Karpas-422 (cell line): ENCODE data around the gene PLIN3. TPM values are rescaled to one million over a fixed set of nuclear protein-coding genes. Genes with fewer than 3 reads are reported as not detected.

ENCODE experiments used
- DNase-seq: peaks from one replicate; pipeline ENCODE4 v3.0.0-alpha.2; 2015
- H2AFZ ChIP-seq: fragments of 200-600 bp; sonication (generic); 2 replicates; pipeline ENCODE4 v1.6.1; 2014; ENCODE audit warnings: antibody characterized with exemption, low read length, mixed read lengths
- H3K27ac ChIP-seq: fragments of 200-600 bp; sonication (generic); 2 replicates; pipeline ENCODE4 v1.5.1; 2014; ENCODE audit warnings: mild to moderate bottlenecking, low read length, moderate library complexity
- H3K27me3 ChIP-seq: fragments of 200-600 bp; sonication (generic); 2 replicates; pipeline ENCODE4 v1.6.1; 2014; ENCODE audit warnings: low read length, mixed read lengths
- H3K36me3 ChIP-seq: fragments of 200-600 bp; sonication (generic); 2 replicates; pipeline ENCODE4 v1.6.1; 2014; ENCODE audit warnings: low read length, mixed read lengths; ENCODE audit not compliant: insufficient read depth
- H3K4me1 ChIP-seq: fragments of 200-600 bp; sonication (generic); 2 replicates; pipeline ENCODE4 v1.6.1; 2014; ENCODE audit warnings: mild to moderate bottlenecking, low read length, mixed read lengths
- H3K4me2 ChIP-seq: fragments of 200-600 bp; sonication (generic); 2 replicates; pipeline ENCODE4 v1.6.1; 2014; ENCODE audit warnings: low read length, low read depth, mild to moderate bottlenecking; ENCODE audit not compliant: poor library complexity, severe bottlenecking
- H3K4me3 ChIP-seq: fragments of 200-600 bp; sonication (generic); 2 replicates; pipeline ENCODE4 v1.5.1; 2014; ENCODE audit warnings: mild to moderate bottlenecking, antibody characterized with exemption, low read length, mixed read lengths
- H3K79me2 ChIP-seq: fragments of 200-600 bp; sonication (generic); 2 replicates; pipeline ENCODE4 v1.6.1; 2014; ENCODE audit warnings: mild to moderate bottlenecking, low read length, mixed read lengths
- H3K9ac ChIP-seq: fragments of 200-600 bp; sonication (generic); 2 replicates; pipeline ENCODE4 v1.6.0; 2014; ENCODE audit warnings: low read length
- H3K9me2 ChIP-seq: fragments of 200-600 bp; sonication (generic), shearing (Covaris generic); replicated peaks from 2 replicates; pipeline ENCODE4 v1.6.0; 2014; ENCODE audit warnings: mild to moderate bottlenecking, low read length, moderate library complexity; ENCODE audit not compliant: insufficient read depth
- H3K9me3 ChIP-seq: fragments of 300-700, 200-600 bp; sonication (generic); 2 replicates; pipeline ENCODE4 v1.6.1; 2014; ENCODE audit warnings: low read length, mixed read lengths
- H4K20me1 ChIP-seq: fragments of 200-600 bp; sonication (generic); 2 replicates; pipeline ENCODE4 v1.6.1; 2014; ENCODE audit warnings: mild to moderate bottlenecking, antibody characterized with exemption, low read length, low read depth; ENCODE audit not compliant: insufficient read depth
- total RNA-seq: library from RNA; depleted of rRNA; stranded (reverse); fragments of >200 nt; shearing (Covaris generic); gene quantifications from 2 replicates; pipeline ENCODE4 v1.2.3, GENCODE V29; 2014; ENCODE audit warnings: low replicate concordance; rRNA removed

PLIN3 gene, protein sequence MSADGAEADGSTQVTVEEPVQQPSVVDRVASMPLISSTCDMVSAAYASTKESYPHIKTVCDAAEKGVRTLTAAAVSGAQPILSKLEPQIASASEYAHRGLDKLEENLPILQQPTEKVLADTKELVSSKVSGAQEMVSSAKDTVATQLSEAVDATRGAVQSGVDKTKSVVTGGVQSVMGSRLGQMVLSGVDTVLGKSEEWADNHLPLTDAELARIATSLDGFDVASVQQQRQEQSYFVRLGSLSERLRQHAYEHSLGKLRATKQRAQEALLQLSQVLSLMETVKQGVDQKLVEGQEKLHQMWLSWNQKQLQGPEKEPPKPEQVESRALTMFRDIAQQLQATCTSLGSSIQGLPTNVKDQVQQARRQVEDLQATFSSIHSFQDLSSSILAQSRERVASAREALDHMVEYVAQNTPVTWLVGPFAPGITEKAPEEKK
- total RNA-seq: 28.7 and 68.1 TPM in 2 replicates

- peak within 1 kb of the TSS; percentile 89 for H2AFZ ChIP-seq
- peaks cover 19% of the 10 kb centered on the region for H3K79me2 ChIP-seq
- H3K4me2 ChIP-seq: peak within 1 kb of the TSS; percentile 85
- H3K36me3 ChIP-seq: no peaks in the 10 kb centered on the region
- no peaks in the 10 kb centered on the region for H4K20me1 ChIP-seq
- no peaks in the 10 kb centered on the region for H3K9me2 ChIP-seq
- peak within 1 kb of the TSS; percentile 80 for H3K9ac ChIP-seq
- H3K9me3 ChIP-seq: no peaks in the 10 kb centered on the region
- peak; percentile 97 for DNase-seq
- peak within 1 kb of the TSS; percentile 84 for H3K4me3 ChIP-seq
- peaks cover 22% of the 10 kb centered on the region for H3K4me1 ChIP-seq
- H3K27me3 ChIP-seq: no peaks in the 10 kb centered on the region
- peak within 1 kb of the TSS; percentile 52 for H3K27ac ChIP-seq
Measured at GRCh38 chr19:4867534-4868285, at the start of gene PLIN3. Gene PLIN3, minus strand, starts transcription at chr19:4867667. Its CDS starts 6,273 bp downstream, at chr19:4861394.

- Histone ChIP-seq H3K36me3 (peaks cover 25% of the 10 kb centered on the region), H3K4me3 (no peak overlapping the region), H3K79me2 (peaks cover 67% of the 10 kb centered on the region), H3K4me2 (no peak overlapping the region), H3K9ac (no peak overlapping the region), H3K9me3 (no peaks in the 10 kb centered on the region), H3K27ac (no peak overlapping the region), H3K27me3 (no peaks in the 10 kb centered on the region), H2AFZ (no peak overlapping the region), H3K4me1 (peaks cover 7% of the 10 kb centered on the region), H3K9me2 (no peaks in the 10 kb centered on the region), H4K20me1 (no peaks in the 10 kb centered on the region)
- no peak for DNase-seq
Measured at GRCh38 chr19:4916292-4917082, 49.0 kb upstream of the PLIN3 start.

GRCh38 chr19:4914736-4915501 lies 47.5 kb upstream of the PLIN3 start:
- peaks cover 17% of the 10 kb centered on the region for H3K4me1 ChIP-seq
- H3K4me2 ChIP-seq: no peak overlapping the region
- no peaks in the 10 kb centered on the region for H4K20me1 ChIP-seq
- peaks cover 25% of the 10 kb centered on the region for H3K36me3 ChIP-seq
- H3K9me3 ChIP-seq: no peaks in the 10 kb centered on the region
- H3K9me2 ChIP-seq: no peaks in the 10 kb centered on the region
- peaks cover 72% of the 10 kb centered on the region for H3K79me2 ChIP-seq
- no peak overlapping the region for H3K27ac ChIP-seq
- no peaks in the 10 kb centered on the region for H3K27me3 ChIP-seq
- no peak overlapping the region for H3K4me3 ChIP-seq
- no peak for DNase-seq
- no peak overlapping the region for H3K9ac ChIP-seq
- H2AFZ ChIP-seq: no peak overlapping the region

DNA sequence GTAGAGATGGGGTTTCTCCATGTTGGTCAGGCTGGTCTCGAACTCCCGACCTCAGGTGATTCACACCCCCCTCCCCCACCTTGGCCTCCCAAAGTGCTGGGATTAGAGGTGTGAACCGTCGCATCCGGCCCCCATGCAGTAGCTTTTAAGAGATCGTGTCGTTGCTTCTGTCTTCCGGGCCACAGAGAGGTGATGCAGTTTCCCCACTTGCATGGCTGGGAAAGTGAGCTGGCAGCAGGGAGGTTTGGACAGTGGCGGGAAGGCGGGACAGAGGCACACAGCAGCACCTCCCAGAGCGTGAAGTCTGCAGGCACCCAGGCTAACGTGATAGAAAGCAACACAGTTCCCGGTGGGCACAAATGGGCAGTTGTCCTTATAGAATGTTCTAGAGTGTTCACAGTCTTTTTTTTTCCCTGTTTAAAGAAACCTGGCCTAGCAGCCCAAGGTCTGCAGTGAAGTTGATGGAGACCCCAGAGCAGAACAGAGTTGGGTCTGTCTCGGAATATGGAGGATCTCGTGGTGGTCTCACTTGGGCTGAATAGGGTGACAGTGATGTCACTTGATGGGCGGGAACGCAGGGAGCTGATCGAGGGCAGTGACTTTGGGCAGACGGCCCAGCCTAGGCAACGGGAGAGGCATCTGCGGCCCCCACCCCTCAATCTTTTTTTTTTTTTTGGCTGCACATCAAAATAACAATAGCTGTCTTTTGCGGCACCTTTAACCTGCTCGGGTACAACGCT lies 46.7 kb upstream of the PLIN3 start:
- DNase-seq: no peak
- Histone ChIP-seq H3K27ac (no peak overlapping the region), H3K9me2 (no peaks in the 10 kb centered on the region), H3K9ac (no peak overlapping the region), H3K79me2 (peaks cover 72% of the 10 kb centered on the region), H3K4me1 (peaks cover 19% of the 10 kb centered on the region), H4K20me1 (no peaks in the 10 kb centered on the region), H3K4me3 (no peak overlapping the region), H2AFZ (no peak overlapping the region), H3K4me2 (no peak overlapping the region), H3K36me3 (peaks cover 25% of the 10 kb centered on the region), H3K9me3 (no peaks in the 10 kb centered on the region), H3K27me3 (no peaks in the 10 kb centered on the region)

DNA sequence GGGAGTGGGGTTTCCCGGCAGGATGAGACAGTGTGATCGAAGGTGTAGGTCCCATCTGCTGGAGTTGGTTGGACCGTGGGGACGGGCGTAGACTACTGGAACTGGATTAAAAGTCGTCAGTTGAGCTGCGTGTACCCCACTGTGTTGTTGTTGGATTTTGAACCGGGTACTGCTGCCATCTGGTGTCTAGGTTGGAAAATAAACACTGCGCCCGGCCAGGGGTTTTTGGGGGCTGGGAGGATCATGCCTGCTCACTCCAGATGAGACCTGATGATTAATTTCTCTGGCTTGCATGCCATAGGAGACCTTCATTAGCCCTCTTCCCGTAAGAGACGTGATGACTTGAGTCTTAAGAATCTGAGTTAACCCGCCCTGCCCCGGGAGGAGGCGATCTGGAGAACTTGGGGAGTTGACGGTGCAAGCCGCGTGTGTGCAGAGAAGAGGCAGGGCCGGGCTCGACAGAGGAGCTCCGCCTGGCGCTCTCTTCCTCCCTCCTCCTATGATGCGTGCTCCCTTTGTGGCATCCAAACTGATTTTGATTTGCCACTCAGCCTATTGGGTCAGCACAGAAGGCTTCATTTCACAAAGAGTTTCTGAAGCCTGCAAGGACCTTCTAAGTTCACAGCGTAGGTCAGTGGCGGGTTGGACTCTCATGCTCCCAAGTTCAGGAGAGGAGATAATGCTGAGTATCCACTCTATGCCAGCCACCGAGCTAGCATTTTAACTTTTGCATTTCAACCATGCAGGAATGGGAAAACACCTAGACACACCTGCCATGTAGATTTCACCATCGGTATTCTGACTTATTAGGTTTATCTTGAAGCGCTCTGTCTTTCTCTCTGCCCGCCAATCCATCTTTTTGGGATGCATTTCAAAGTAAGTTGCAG lies 44.6 kb upstream of the PLIN3 start:
- peaks cover 25% of the 10 kb centered on the region for H3K36me3 ChIP-seq
- H3K79me2 ChIP-seq: peaks cover 64% of the 10 kb centered on the region

GRCh38 chr19:4911314-4911713 lies 43.8 kb upstream of the PLIN3 start:
- peaks cover 28% of the 10 kb centered on the region for H3K4me1 ChIP-seq

More for the DNA sequence above, 44.6 kb upstream of the PLIN3 start:
- Histone ChIP-seq H3K4me3 (peak overlapping the region; percentile 98; the same call in 1 of the 2 replicates), H2AFZ (no peak overlapping the region), H3K9me2 (no peaks in the 10 kb centered on the region), H3K4me1 (peaks cover 28% of the 10 kb centered on the region), H3K27me3 (no peaks in the 10 kb centered on the region), H3K4me2 (peak overlapping the region; percentile 100), H3K27ac (no peak overlapping the region), H3K9ac (peak overlapping the region; percentile 93), H4K20me1 (no peaks in the 10 kb centered on the region), H3K9me3 (no peaks in the 10 kb centered on the region)
- peak; percentile 82 for DNase-seq

More at GRCh38 chr19:4911314-4911713, 43.8 kb upstream of the PLIN3 start:
- Histone ChIP-seq H3K27me3 (no peaks in the 10 kb centered on the region), H2AFZ (peak overlapping the region; percentile 57; the same call in 1 of the 2 replicates), H4K20me1 (no peaks in the 10 kb centered on the region), H3K4me3 (peak overlapping the region; percentile 98), H3K79me2 (peaks cover 59% of the 10 kb centered on the region), H3K9ac (peak overlapping the region; percentile 93), H3K4me2 (peak overlapping the region; percentile 100), H3K27ac (peak overlapping the region; percentile 70; the same call in 1 of the 2 replicates), H3K9me2 (no peaks in the 10 kb centered on the region), H3K9me3 (no peaks in the 10 kb centered on the region), H3K36me3 (peaks cover 22% of the 10 kb centered on the region)
- DNase-seq: no peak
